Sigmoid colon (tissue), 7 donors: ENCODE measurements around the gene CD81. TPM values are rescaled to one million over a fixed set of nuclear protein-coding genes. Genes with fewer than 3 reads are reported as not detected.
"Not testable (repeated sequence)": the region's sequence is repeated elsewhere in the genome, so short reads cannot be mapped to it uniquely, and the experiment has no call there.

Experiments
- DNase-seq: peaks from one replicate; pipeline ENCODE4 v3.0.0-alpha.2; 2019
- H3K27ac ChIP-seq, 4 donors: fragments of 200-600 bp; sonication (generic); one replicate each; pipeline ENCODE4 v1.5.1; 2016 to 2019; ENCODE audit warnings: mild to moderate bottlenecking in 1 of 4
- H3K27me3 ChIP-seq, 3 donors: fragments of 200-600 bp; sonication (generic); one replicate each; pipeline ENCODE4 v1.5.1; 2019; ENCODE audit warnings: mild to moderate bottlenecking in 1 of 3
- H3K36me3 ChIP-seq, 4 donors: fragments of 200-600 bp; sonication (generic); one replicate each; pipeline ENCODE4 v1.5.1; 2016 to 2019
- H3K4me1 ChIP-seq, 4 donors: fragments of 200-600 bp; sonication (generic); one replicate each; pipeline ENCODE4 v1.5.1; 2017 to 2019
- H3K4me3 ChIP-seq, 4 donors: fragments of 200-600 bp; sonication (generic); one replicate each; pipeline ENCODE4 v1.5.1; 2017 to 2019; ENCODE audit warnings: mild to moderate bottlenecking in 2 of 4, moderate library complexity in 1 of 4
- H3K9me3 ChIP-seq, 4 donors: fragments of 200-600 bp in 3 of 4; sonication (generic) in 3 of 4; one replicate each; pipeline versions ENCODE4 v1.5.1 to v1.6.1; 2013 to 2019
- EP300 ChIP-seq, 4 donors: sonication (generic); formaldehyde crosslinking; IDR thresholded peaks; one replicate each; pipeline ENCODE4 v1.6.1; 2017; ENCODE audit warnings: antibody characterized with exemption in 4 of 4
- POLR2A ChIP-seq, 2 donors: fragments of 450-650 bp; IDR thresholded peaks; one replicate each; pipeline ENCODE4 v1.6.1; 2016; ENCODE audit warnings: antibody characterized with exemption in 2 of 2, mild to moderate bottlenecking in 2 of 2, moderate library complexity in 2 of 2
- POLR2AphosphoS5 ChIP-seq, 4 donors: sonication (generic); formaldehyde crosslinking; IDR thresholded peaks; one replicate each; pipeline ENCODE4 v1.6.1; 2017; ENCODE audit warnings: antibody characterized with exemption in 4 of 4
- WGBS, 2 donors: extraction: QIAGEN DNeasy Blood & Tissue Kit; methylation state at CpG; one replicate each; pipeline ENCODE4 v1.1.7; 2013; 5-methylcytosine and 5-hydroxymethylcytosine counted together
- intact Hi-C: fragments of 100-400 bp; cut with DNase I; formaldehyde crosslinking; loops from one replicate; pipeline ENCODE4 v1.15.1; 2023
- polyA plus RNA-seq, 3 donors: library from polyadenylated mRNA; stranded (reverse); fragments of 200-250 nt; gene quantifications; one replicate each; pipeline ENCODE4 v1.2.3, GENCODE V29; 2013
- total RNA-seq, 4 donors: library from RNA; depleted of rRNA; stranded (reverse); fragments of >200 nt; gene quantifications; one replicate each; pipeline ENCODE4 v1.1.0, GENCODE V29; 2016
- TF ChIP-seq, protein P1 (sequence below), 4 experiments: fragments of 450-650 bp in 3 of 4; fragments of 200-600 bp in 1 of 4; IDR thresholded peaks; one replicate each; pipeline ENCODE4 v1.5.1; 2016 to 2019; ENCODE audit warnings: antibody characterized with exemption in 4 of 4, mild to moderate bottlenecking in 3 of 4, moderate library complexity in 2 of 4
- donor health status: healthy with polysubstance abuse.
- donor health status: Bipolar disorder and iron deficiency.
- donor health status: healthy.

CD81 gene
- total and polyA plus RNA-seq, 7 donors = 67.9 to 625 (median 401) TPM

DNA sequence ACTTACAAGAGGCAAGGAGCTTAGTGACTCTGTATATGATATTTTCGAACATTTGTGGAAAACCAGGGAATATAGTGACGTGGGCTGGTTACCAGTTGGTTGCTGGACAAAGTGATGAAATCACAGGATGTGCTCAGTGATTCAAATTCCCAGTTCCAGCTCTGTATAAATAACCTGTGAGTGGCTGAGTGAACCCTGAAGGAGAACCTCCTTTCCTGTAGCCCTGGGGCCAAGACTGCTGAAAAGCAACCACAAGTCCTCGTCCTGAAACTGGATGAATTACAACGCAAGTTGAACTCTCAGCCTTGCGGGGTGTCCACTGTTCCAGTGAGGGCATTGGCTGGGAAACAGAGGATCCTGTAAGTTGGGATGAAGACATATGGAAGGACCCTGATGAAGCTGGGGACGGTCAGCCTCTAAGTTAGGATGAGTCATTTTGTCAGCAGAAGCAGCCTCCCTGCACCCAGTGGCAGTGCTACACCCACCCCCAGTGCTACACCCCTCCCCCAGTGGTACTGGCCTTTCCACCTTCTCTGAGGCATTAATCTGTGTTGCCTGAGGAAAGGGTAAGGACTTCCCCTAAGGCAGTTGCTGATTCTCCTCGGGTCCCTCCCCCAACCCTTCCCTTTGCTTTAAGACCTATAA, 22.0 kb upstream of the CD81 start:
- H3K4me1 ChIP-seq = no peaks in the 10 kb centered on the region
- TF ChIP-seq EP300 (IDR thresholded peaks at IDR 0.05) (no peak), POLR2AphosphoS5 (IDR thresholded peaks at IDR 0.05) (no peak), POLR2A (IDR thresholded peaks at IDR 0.05) (no peak)
- TF ChIP-seq, protein P1, sequence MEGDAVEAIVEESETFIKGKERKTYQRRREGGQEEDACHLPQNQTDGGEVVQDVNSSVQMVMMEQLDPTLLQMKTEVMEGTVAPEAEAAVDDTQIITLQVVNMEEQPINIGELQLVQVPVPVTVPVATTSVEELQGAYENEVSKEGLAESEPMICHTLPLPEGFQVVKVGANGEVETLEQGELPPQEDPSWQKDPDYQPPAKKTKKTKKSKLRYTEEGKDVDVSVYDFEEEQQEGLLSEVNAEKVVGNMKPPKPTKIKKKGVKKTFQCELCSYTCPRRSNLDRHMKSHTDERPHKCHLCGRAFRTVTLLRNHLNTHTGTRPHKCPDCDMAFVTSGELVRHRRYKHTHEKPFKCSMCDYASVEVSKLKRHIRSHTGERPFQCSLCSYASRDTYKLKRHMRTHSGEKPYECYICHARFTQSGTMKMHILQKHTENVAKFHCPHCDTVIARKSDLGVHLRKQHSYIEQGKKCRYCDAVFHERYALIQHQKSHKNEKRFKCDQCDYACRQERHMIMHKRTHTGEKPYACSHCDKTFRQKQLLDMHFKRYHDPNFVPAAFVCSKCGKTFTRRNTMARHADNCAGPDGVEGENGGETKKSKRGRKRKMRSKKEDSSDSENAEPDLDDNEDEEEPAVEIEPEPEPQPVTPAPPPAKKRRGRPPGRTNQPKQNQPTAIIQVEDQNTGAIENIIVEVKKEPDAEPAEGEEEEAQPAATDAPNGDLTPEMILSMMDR (IDR thresholded peaks at IDR 0.05) = no peak
- H3K27me3 ChIP-seq = no peaks in the 10 kb centered on the region
- WGBS, 2 donors = 77 to 83% methylated on average over 7 of the region's 7 CpGs
- H3K36me3 ChIP-seq = no peaks in the 10 kb centered on the region
- intact Hi-C loops = no loop called here
- no peak for DNase-seq
- H3K4me3 ChIP-seq = no peak overlapping the region
- no peak overlapping the region for H3K27ac ChIP-seq
- no peaks in the 10 kb centered on the region for H3K9me3 ChIP-seq

- TF ChIP-seq EP300 (IDR thresholded peaks at IDR 0.05) = no peak
- no peak for TF ChIP-seq POLR2A (IDR thresholded peaks at IDR 0.05)
- no peak for TF ChIP-seq POLR2AphosphoS5 (IDR thresholded peaks at IDR 0.05)
- TF ChIP-seq, protein P1 (IDR thresholded peaks at IDR 0.05) = no peak
- H3K9me3 ChIP-seq = no peaks in the 10 kb centered on the region
- no peaks in the 10 kb centered on the region for H3K36me3 ChIP-seq
- WGBS, 2 donors = 79 to 80% methylated on average over 8 of the region's 8 CpGs
- intact Hi-C loops = no loop called here
- no peak for DNase-seq
- H3K4me3 ChIP-seq = no peak overlapping the region
- H3K27me3 ChIP-seq = no peaks in the 10 kb centered on the region
- H3K27ac ChIP-seq = no peak overlapping the region
- H3K4me1 ChIP-seq = no peaks in the 10 kb centered on the region
Observed at GRCh38 chr11:2357246-2357645, 19.9 kb upstream of the CD81 start.

- intact Hi-C loops, H3K27me3 ChIP-seq, H3K27ac ChIP-seq, DNase-seq, H3K4me1 ChIP-seq, H3K36me3 ChIP-seq, H3K9me3 ChIP-seq, H3K4me3 ChIP-seq: not testable (repeated sequence)
- 94% methylated on average over 13 of the region's 13 CpGs for WGBS, 2 donors
Observed at GRCh38 chr11:2357651-2358050, 19.5 kb upstream of the CD81 start.

GRCh38 chr11:2358754-2359442, 18.2 kb upstream of the CD81 start:
- Histone ChIP-seq H3K27me3 (no peaks in the 10 kb centered on the region), H3K27ac (no peak overlapping the region), H3K9me3 (no peaks in the 10 kb centered on the region), H3K4me1 (no peaks in the 10 kb centered on the region), H3K36me3 (no peaks in the 10 kb centered on the region), H3K4me3 (no peak overlapping the region)
- DNase-seq = no peak
- WGBS, 2 donors = 88 to 90% methylated on average over 11 of the region's 11 CpGs
- intact Hi-C loops = no loop called here
- TF ChIP-seq POLR2AphosphoS5 (IDR thresholded peaks at IDR 0.05) (no peak), POLR2A (IDR thresholded peaks at IDR 0.05) (no peak), EP300 (IDR thresholded peaks at IDR 0.05) (no peak)
- TF ChIP-seq, protein P1 (IDR thresholded peaks at IDR 0.05) = no peak

DNA sequence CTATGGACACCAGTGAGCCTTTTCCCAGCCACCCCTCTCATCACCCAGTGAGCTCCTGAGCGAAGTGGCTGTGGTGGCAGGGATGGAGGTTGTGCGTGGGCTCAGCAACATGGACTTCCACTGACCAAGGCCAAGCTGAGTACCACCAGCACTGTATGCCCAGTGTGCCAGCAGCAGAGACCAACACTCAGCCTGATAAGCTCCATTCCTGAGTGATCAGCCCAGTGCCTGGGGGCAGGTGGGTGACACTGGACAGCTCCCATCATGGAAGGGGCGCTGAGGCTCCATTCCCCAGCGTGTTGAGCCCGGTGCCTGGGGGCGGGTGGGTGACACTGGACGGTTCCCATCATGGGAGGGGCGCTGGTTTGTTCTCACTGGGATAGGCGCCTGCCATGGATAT, 17.6 kb upstream of the CD81 start:
- H3K36me3 ChIP-seq = no peaks in the 10 kb centered on the region
- no peaks in the 10 kb centered on the region for H3K9me3 ChIP-seq
- TF ChIP-seq EP300 (IDR thresholded peaks at IDR 0.05) = no peak
- TF ChIP-seq POLR2A (IDR thresholded peaks at IDR 0.05) = no peak
- TF ChIP-seq POLR2AphosphoS5 (IDR thresholded peaks at IDR 0.05) = no peak
- TF ChIP-seq, protein P1 (IDR thresholded peaks at IDR 0.05) = no peak
- no peaks in the 10 kb centered on the region for H3K27me3 ChIP-seq
- no peaks in the 10 kb centered on the region for H3K4me1 ChIP-seq
- H3K27ac ChIP-seq = no peak overlapping the region
- no peak overlapping the region for H3K4me3 ChIP-seq
- no peak for DNase-seq
- 93 to 96% methylated on average over 9 of the region's 9 CpGs for WGBS, 2 donors
- intact Hi-C loops = no loop called here
